ENCODE results near the gene AAGAB. TPM values are rescaled to one million over a fixed set of nuclear protein-coding genes. Genes with fewer than 3 reads are reported as not detected.
A peak's percentile ranks its signal among the peaks of the same experiment; 100 is the strongest.

The AAGAB gene
- total RNA-seq, 1 experiment from 2014 or later, result 102 TPM

DNA sequence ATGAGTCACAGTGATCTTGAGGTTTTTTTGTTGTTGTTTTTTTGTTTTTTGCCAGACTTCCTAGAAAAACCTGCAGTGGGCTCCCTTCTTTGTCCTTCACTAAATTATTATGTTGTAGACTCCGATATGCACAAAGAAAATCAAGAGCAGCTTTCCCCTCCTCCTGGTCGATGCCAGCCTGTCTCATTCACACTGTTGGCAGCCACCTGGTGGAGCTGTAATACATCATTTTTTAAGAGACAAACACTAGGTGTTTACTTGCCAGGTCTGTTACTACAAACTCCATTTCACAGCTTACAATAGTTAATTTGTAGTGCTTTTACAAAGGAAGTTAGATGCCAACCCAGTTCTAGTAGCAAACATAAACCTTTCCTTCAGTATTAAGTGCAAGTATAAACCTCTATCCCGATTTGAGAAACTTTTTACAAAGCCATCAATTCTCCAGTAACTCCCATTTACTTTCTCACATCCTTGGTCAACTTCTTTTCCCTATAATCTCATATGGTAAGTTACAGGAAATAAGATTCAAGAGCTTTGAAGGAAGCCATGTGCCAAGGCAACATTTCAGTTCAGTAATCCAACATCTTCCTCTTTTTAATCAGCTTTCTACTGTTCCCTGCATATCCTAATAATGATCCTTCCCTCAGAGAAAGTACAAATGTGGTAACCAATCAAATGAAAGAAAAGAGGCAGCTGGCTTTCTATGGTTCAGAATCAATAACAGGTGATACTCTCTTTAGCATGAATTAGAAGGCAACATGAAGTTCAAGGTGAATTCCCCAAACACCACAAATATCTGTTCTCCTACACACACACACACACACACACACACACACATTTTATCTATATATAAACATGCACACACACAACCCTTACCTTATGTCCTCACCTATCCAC is 14.0 kb downstream of the AAGAB start:
- H3K27me3 ChIP-seq (ENCODE audit: control insufficient read depth, insufficient read depth, low read length), result no peaks in the 10 kb centered on the region
- peak; percentile 91 for ATAC-seq
- peak overlapping the region; percentile 59 for H3K27ac ChIP-seq (ENCODE audit: low read length)
- H3K36me3 ChIP-seq (ENCODE audit: control insufficient read depth, insufficient read depth, low read length), result peaks cover 2% of the 10 kb centered on the region; the same call in 1 of the 2 replicates
- H3K4me3 ChIP-seq (ENCODE audit: low read depth in 2 of 2, low read length in 2 of 2), result no peak overlapping the region
- no peaks in the 10 kb centered on the region for H3K9me3 ChIP-seq (ENCODE audit: control insufficient read depth, insufficient read depth, low read depth, low read length)
- H3K4me1 ChIP-seq (ENCODE audit: control insufficient read depth, insufficient read depth, low read length), result peaks cover 37% of the 10 kb centered on the region
- CTCF ChIA-PET, result interaction anchor here (0.6 to 1.2 kb wide), 3 partner anchors 176 to 296 kb away, joined by 3 read pairs; no protein-coding TSS in a partner anchor
- BruUV-seq (replicated peaks), result no TSS peak
- TF ChIP-seq CTCF (IDR thresholded peaks at IDR 0.05) (peak; percentile 72), POLR2AphosphoS5 (IDR thresholded peaks at IDR 0.05; ENCODE audit: low read depth, low read length) (no peak), TCF7L2 (IDR thresholded peaks at IDR 0.05; ENCODE audit: low read depth, low read length) (no peak), SIN3A (IDR thresholded peaks at IDR 0.05; ENCODE audit: borderline replicate concordance, insufficient read depth, low read depth, low read length) (no peak)
- TF ChIP-seq, protein P1, sequence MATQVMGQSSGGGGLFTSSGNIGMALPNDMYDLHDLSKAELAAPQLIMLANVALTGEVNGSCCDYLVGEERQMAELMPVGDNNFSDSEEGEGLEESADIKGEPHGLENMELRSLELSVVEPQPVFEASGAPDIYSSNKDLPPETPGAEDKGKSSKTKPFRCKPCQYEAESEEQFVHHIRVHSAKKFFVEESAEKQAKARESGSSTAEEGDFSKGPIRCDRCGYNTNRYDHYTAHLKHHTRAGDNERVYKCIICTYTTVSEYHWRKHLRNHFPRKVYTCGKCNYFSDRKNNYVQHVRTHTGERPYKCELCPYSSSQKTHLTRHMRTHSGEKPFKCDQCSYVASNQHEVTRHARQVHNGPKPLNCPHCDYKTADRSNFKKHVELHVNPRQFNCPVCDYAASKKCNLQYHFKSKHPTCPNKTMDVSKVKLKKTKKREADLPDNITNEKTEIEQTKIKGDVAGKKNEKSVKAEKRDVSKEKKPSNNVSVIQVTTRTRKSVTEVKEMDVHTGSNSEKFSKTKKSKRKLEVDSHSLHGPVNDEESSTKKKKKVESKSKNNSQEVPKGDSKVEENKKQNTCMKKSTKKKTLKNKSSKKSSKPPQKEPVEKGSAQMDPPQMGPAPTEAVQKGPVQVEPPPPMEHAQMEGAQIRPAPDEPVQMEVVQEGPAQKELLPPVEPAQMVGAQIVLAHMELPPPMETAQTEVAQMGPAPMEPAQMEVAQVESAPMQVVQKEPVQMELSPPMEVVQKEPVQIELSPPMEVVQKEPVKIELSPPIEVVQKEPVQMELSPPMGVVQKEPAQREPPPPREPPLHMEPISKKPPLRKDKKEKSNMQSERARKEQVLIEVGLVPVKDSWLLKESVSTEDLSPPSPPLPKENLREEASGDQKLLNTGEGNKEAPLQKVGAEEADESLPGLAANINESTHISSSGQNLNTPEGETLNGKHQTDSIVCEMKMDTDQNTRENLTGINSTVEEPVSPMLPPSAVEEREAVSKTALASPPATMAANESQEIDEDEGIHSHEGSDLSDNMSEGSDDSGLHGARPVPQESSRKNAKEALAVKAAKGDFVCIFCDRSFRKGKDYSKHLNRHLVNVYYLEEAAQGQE (IDR thresholded peaks at IDR 0.05; ENCODE audit: insufficient read depth in 1 of 2, low read depth in 2 of 2, low read length in 1 of 2), result no peak
- intact Hi-C loops (cut with micrococcal nuclease; ENCODE audit: unreplicated experiment), result loop anchor here (10.0 kb wide), 1 partner anchor 594 kb away; no protein-coding TSS in a partner anchor
- in situ Hi-C loops (cut with HindIII; ENCODE audit: low pct_unique_long_range_greater_than_20kb, low sequenced_read_pairs), result no loop called here
- no peak for DNase-seq (ENCODE audit: low read depth, low spot score)
- POLR2A ChIA-PET, result no interaction called here

DNA sequence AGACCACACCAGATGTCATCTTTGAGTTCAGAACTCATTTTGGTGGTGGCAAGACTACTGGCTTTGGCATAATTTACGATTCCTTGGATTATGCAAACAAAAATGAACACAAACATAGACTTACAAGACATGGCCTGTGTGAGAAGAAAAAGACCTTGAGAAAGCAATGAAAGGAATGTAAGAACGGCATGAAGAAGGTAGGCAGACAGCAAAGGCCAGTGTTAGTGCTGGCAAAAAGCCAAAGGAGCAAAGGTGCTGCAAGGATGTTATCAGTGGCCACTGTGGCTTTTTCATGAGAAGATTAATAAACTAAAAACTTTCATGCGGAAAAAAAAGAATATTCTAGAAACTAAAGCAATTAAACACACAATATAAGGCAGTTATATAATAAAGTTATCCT is 21.9 kb downstream of the AAGAB start:
- in situ Hi-C loops (cut with HindIII; ENCODE audit: low pct_unique_long_range_greater_than_20kb, low sequenced_read_pairs), result no loop called here
- ChIA-PET CTCF (no interaction called here), POLR2A (interaction anchor here (0.7 kb wide), 1 partner anchor 89 kb away, joined by 10 read pairs; no protein-coding TSS in a partner anchor)
- Histone ChIP-seq H3K9me3 (ENCODE audit: control insufficient read depth, insufficient read depth, low read depth, low read length) (no peaks in the 10 kb centered on the region), H3K4me1 (ENCODE audit: control insufficient read depth, insufficient read depth, low read length) (no peaks in the 10 kb centered on the region), H3K36me3 (ENCODE audit: control insufficient read depth, insufficient read depth, low read length) (peaks cover 28% of the 10 kb centered on the region), H3K27me3 (ENCODE audit: control insufficient read depth, insufficient read depth, low read length) (no peaks in the 10 kb centered on the region), H3K4me3 (ENCODE audit: low read depth in 2 of 2, low read length in 2 of 2) (no peak overlapping the region), H3K27ac (ENCODE audit: low read length) (no peak overlapping the region)
- DNase-seq (ENCODE audit: low read depth, low spot score), result no peak
- intact Hi-C loops (cut with micrococcal nuclease; ENCODE audit: unreplicated experiment), result no loop called here
- no TSS peak for BruUV-seq (replicated peaks)
- no peak for ATAC-seq
- TF ChIP-seq, protein P1 (IDR thresholded peaks at IDR 0.05; ENCODE audit: insufficient read depth in 1 of 2, low read depth in 2 of 2, low read length in 1 of 2), result no peak
- no peak for TF ChIP-seq CTCF (IDR thresholded peaks at IDR 0.05)
- no peak for TF ChIP-seq POLR2AphosphoS5 (IDR thresholded peaks at IDR 0.05; ENCODE audit: low read depth, low read length)
- no peak for TF ChIP-seq TCF7L2 (IDR thresholded peaks at IDR 0.05; ENCODE audit: low read depth, low read length)
- no peak for TF ChIP-seq SIN3A (IDR thresholded peaks at IDR 0.05; ENCODE audit: borderline replicate concordance, insufficient read depth, low read depth, low read length)

All from Panc1 (cell line).